ENCODE measurements around the gene KRTAP5-1.
"Not testable (repeated sequence)": the region's sequence is repeated elsewhere in the genome, so short reads cannot be mapped to it uniquely, and the experiment has no call there.

Gene KRTAP5-1, protein sequence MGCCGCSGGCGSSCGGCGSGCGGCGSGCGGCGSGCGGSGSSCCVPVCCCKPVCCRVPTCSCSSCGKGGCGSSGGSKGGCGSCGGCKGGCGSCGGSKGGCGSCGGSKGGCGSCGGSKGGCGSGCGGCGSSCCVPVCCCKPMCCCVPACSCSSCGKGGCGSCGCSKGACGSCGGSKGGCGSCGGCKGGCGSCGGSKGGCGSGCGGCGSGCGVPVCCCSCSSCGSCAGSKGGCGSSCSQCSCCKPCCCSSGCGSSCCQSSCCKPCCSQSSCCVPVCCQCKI

DNA sequence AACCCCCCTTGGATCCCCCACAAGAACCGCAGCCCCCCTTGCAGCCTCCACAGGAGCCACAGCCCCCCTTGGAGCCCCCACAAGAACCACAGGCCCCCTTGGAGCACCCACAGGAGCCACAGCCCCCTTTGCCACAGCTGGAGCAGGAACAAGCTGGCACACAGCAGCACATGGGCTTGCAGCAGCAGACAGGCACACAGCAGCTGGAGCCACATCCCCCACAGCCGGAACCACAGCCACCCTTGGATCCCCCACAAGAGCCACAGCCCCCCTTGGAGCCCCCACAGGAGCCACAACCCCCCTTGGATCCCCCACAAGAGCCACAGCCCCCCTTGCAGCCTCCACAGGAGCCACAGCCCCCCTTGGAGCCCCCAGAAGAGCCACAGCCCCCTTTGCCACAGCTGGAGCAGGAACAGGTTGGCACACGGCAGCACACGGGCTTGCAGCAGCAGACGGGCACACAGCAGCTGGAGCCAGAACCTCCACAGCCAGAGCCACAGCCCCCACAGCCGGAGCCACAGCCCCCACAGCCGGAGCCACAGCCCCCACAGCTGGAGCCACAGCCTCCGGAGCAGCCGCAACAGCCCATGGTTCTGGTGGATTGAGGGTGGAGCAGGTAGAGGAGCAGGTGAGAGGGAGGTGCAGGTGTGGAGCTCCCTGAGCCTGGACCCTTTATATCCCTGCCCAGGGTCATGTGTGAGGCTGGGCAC is at the start of gene KRTAP5-1:
Gene KRTAP5-1 (minus strand): TSS at position 623 of the 710 bp plus-strand sequence. CDS start 34 bp downstream, at position 589.
- DNase-seq (ENCODE audit: low read depth), result not testable (repeated sequence)

DNA sequence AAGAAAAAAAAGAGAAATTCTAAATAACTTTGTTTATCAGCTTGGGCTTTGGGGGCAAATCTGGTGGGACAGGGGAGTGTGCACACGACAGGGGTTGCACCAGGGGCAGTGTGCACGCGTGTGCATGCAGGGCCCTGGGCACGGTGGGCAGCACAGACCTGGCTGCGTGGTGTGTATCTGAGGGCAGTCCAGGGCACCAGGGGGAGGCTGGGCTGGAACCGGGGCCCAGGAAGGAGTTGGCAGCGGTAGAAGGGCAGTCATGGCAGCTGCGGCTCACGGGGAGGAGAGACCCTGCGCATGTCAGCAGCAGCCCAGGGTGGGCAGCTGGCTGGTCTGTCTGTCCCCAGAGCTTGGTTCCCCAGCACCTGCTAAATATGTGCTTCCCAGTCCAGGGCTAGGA is 48.8 kb upstream of the KRTAP5-1 start:
- DNase-seq (ENCODE audit: low read depth), result no peak

DNA sequence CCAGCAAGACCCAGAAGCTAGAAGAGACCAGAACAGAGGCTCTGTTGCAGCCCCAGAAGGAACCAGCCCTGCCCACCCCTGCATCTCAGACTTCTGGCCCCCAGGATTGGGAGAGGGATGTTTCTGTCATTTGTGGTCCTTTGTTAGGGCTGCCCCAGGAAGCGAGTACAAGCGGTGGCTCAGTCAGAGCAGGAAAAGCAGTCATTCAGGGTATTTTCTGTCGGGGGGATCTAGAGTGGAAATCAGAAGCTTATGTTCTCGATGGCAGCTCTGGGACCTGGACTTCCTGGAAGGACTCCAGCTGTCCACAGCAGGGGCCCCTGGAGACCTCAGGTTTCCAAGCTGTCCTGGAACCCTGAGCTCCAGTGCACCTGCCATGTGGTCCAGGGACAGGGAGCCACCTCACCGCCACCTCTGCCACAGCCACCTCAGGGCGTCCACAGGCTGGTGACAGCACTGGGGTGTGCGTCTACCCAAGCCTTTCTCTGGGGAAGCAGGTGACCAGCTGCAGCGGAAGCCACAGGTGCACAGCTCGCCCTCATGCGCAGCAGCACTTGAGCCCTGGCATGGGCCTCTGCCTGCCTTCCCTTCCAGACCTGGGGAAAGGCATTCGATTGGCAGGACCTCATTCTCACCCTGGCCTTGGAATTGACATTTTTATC is 47.1 kb upstream of the KRTAP5-1 start:
- DNase-seq (ENCODE audit: low read depth), result no peak

DNA sequence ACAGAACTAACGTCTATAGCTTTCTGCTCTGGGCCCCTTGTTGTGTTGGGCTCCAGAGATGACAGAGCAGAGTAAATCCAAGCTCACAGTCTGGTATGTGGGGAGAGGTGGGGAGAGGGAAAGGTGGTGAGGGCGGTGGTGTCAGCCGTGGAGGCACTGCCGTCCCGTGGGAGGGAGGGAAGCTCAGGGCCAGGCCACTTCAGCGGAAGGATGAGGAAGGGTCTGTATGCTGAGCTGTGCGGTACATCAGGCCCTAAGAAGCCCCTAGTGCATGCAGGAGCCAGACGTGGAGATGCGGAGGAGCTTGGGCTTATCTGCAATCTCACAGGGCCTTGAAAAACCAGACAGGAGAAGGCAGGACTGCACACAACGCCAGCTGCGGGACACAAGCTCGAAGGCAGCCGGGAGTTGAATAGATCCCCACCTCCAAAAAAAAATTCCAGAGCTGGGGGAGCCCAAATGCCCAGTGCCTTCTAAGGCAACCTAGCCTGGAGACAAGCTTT is 46.0 kb upstream of the KRTAP5-1 start:
- DNase-seq (ENCODE audit: low read depth), result no peak

DNA sequence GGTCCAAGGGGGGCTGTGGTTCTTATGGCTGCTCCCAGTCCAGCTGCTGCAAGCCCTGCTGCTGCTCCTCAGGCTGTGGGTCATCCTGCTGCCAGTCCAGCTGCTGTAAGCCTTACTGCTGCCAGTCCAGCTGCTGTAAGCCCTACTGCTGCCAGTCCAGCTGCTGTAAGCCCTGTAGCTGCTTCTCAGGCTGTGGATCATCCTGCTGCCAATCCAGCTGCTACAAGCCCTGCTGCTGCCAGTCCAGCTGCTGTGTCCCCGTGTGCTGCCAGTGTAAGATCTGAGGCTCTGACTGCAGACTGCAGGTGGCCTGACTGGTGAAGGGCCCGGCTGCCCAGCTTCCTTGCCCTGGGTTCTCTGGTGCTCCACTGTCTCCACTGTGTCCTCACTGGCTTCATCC is 45.2 kb upstream of the KRTAP5-1 start:
- no peak for DNase-seq (ENCODE audit: low read depth)

DNA sequence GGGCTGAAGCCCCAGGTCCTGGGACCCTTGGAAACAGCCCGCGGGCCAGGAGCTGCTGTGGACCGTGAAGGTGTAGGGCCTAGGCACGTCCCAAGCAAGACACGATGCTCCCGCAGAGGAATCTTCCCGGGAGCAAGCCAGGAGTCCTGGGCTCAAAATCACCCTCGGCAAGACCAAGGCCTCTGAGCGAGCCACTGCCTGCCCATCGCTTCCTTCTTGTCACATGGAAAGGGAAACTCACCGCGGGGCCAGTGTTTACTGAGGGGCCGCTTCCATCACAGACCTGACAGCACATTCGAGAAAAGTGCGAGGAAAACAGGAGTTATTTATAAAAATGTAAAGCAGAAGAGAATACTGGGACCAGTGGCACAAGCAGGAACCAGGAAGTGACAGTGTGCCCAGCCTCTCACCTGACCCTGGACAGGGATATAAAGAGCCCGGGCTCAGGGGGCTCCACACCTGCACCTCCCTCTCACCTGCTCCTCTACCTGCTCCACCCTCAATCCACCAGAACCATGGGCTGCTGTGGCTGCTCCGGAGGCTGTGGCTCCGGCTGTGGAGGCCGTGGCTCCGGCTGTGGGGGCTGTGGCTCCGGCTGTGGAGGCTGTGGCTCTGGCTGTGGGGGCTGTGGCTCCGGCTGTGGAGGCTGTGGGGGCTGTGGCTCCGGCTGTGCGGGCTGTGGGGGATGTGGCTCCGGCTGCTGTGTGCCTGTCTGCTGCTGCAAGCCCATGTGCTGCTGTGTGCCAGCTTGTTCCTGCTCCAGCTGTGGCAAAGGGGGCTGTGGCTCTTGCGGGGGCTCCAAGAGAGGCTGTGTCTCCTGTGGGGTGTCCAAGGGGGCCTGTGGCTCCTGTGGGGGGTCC is 44.5 kb upstream of the KRTAP5-1 start, which contains the start of gene KRTAP5-5:
Gene KRTAP5-5 (plus strand): TSS at position 450 of the 860 bp plus-strand sequence. CDS start 66 bp downstream, at position 516.
- DNase-seq (ENCODE audit: low read depth), result no peak

DNA sequence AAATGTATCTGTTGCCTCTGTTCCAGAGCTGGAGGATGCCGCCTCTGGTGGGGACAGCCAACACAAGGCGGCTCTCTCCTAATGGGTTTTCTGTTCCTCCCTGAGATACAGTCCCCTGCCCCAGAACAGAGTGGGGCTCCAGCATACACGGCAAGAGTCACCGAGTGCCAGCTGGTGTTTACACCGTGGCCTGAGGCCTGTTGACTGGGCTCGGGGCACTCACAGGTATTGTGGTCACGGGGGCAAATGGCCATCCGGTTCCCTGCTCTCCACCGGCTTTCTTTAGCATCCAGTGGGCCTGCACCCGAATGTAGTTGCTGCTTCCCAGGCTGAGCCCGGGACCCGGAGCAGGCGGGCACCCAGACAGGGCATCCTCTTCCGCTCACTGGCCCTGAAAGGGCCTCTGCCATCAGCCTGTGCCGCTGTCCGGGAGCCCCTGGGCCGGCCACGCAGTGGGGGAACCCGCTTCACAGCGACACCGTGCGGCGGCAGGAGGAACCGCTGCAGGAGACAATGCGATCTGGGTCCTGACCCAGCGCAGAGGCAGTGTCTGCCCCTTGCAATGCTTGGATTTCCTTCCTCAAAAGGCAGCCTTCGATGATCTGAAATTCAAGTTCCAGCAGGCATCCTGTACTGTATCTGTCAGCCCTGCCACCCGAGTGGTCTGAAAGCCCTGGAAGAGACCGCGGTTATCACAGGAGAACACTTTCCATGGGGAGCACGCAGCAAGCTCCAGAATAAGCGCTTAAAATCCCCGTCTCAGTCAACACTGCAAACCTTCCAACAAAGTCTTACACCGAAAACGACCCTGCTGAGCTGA is 43.6 kb upstream of the KRTAP5-1 start:
- DNase-seq (ENCODE audit: low read depth), result peak; percentile 35

DNA sequence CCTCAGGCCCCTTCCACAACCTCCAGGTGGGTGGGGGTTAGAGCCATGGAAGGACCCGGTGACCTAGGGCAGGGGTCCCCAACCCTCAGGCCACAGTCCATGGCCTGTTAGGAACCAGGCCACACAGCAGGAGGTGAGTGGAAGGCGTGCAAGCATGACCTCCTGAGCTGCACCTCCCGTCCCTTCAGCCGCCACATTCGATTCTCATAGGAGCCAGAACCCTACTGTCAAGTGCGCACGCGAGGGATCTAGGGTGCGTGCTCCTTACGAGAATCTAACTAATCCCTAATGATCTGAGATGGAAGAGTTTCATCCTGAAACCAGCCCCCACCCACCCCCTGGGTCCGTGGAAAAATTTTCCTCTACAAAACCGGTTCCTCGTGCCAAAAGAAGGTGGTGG is 40.5 kb upstream of the KRTAP5-1 start:
- no peak for DNase-seq (ENCODE audit: low read depth)

DNA sequence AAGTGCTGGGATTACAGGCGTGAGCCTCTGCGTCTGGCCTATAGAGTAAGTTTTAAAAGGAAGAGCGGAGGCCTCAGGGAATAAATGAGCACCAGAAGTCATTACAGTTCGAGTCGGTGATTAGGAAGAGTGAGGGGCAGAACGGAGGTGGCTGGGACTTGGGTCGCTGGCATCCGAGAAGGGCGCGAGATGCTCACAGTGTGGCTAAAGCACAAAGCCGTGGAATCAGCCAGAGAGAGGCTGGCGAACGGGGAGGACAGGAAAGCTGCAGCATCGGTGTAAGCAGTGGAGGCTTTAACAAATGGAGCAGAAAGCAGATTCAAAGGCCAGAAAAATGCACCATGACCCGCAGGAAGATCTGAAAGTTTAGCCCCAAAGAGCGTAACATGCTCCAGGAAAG is 39.5 kb upstream of the KRTAP5-1 start:
- no peak for DNase-seq (ENCODE audit: low read depth)

DNA sequence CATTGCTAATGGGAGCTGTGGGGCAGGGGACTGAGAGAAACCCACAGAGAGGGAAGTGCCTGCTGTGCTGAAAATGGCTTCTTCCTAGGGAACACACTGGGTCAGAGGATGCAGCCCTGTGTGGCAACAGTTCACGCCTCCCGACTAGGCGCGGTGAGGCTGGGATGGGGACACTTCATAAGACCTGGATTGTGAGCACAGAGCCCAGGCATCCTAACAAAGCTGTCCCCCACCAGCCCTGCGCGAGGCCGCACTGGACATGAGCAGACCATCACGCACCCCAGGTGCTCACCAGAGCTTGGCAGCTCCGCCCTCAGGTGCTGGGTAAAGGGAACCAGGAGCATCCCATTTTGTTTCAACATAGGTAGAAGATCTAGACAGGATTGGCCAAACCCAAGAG is 38.6 kb upstream of the KRTAP5-1 start:
- no peak for DNase-seq (ENCODE audit: low read depth)

DNA sequence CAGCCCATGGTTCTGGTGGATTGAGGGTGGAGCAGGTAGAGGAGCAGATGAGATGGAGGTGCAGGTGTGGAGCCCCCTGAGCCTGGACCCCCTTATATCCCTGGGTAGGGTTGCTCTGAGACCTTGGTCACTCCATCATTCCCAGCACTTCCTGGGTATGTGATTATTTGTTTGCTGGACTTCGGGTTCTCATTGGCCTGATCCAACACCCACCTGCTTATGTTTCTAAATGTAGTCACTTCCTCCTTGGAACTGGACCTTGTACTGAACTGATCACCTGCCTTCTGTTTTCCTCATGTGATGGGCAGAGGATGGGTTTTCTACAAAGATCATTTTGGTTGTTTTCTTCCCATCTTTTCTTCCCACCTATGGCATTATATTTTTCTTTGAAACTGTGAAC is 37.0 kb upstream of the KRTAP5-1 start, which contains the start of gene KRTAP5-4:
Gene KRTAP5-4 (minus strand): TSS at position 53 of the 400 bp plus-strand sequence. CDS start 45 bp downstream, at position 8.
- DNase-seq (ENCODE audit: low read depth), result no peak

DNA sequence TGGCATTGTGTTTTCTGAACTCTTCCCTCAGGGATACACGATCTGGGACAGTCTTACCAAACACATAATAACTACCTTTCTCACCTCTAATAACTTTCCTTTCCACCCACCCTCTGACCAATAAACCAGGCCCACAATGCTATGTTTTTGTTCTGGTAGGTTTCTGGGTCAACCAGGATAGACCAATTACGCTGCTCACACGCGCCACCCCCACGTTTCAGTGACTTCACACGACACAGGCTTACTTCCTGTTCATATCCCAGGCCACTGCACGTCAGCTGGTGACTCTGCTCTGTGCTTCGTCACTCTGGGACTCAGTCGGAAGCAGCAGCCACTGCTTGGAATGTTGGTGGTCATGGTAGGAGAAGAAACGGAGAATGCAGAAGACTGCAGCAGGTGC is 34.4 kb upstream of the KRTAP5-1 start:
- no peak for DNase-seq (ENCODE audit: low read depth)

DNA sequence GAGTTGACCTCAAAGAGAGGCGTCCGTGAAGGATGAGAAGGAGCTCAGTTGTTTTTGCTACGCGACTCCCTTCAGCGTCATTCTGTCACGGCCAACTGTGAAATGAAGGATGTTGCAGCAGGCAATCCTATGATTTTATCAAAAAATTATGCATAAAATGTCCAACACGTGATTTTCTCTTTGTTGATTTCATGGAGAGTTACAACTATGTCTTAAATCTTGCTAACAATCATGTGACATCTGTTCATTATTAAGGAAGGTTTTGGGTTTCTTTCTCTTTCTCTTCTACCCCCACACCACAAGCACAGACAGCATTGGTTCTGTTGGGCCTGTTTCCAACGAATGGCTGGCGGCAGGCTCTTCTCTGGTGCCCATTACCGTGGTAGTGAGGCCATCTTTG is 33.1 kb upstream of the KRTAP5-1 start:
- DNase-seq (ENCODE audit: low read depth), result no peak

DNA sequence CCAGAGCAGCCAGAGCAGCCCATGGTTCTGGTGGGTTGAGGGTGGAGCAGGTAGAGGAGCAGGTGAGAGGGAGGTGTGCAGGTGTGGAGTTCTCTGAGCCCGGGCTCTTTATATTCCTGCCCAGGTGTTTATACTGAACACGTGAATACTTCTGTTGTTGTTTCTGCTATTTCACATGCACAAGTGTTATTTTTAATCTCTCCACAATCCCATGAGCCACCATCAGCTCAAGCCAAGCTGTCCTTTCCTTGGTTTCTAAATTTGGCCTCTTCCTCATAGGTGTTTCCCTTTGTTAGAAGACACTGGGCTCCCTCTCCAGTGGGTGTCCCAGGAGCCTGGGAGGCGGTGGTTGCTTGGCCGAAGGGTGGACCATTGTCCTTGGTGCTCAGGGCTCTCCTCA is 23.3 kb upstream of the KRTAP5-1 start, which contains the start of gene KRTAP5-3:
Gene KRTAP5-3 (minus strand): TSS at position 101 of the 400 bp plus-strand sequence. CDS start 78 bp downstream, at position 23.
- DNase-seq (ENCODE audit: low read depth), result no peak

DNA sequence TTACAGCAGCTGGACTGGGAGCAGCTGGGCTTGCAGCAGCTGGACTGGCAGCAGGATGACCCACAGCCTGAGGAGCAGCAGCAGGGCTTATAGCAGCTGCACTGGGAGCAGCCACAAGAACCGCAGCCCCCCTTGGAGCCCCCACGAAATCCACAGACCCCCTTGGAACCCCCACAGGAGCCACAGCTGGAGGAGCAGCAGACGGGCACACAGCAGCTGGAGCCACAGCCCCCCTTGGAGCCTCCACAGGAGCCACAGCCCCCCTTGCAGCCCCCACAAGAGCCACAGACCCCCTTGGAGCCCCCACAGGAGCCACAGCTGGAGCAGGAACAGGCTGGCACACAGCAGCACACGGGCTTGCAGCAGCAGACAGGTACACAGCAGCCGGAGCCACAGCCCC is 22.8 kb upstream of the KRTAP5-1 start:
- not testable (repeated sequence) for DNase-seq (ENCODE audit: low read depth)

DNA sequence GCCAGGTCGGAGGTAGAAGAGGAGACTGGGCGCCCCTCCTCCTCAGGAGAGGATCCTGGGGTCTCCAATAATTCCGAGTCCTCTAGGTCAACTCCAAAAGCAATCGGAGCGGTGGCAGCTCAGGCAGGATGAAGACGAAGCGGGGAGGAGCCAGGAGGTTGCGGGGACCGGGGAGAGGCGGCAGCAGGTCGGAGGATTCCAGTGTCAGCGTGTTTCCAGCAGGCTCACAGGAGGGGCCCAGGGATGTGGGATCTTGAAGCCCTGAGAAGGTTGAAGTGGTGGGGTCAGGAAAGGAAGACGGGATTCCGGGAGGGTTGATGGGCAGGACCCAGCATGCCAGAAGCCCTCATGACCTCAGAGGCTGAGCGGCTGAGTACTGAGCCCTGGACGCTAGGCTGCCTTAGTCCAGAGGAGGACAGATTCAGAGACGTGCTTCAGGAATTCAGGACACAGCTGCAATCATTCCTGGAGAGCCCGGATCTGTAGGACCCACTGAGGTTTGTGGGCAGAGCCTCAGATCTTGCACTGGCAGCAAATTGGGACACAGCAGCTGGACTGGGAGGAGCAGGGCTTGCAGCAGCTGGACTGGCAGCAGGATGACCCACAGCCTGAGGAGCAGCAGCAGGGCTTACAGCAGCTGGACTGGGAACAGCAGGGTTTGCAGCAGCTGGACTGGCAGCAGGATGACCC is 22.2 kb upstream of the KRTAP5-1 start:
- DNase-seq (ENCODE audit: low read depth), result not testable (repeated sequence)

DNA sequence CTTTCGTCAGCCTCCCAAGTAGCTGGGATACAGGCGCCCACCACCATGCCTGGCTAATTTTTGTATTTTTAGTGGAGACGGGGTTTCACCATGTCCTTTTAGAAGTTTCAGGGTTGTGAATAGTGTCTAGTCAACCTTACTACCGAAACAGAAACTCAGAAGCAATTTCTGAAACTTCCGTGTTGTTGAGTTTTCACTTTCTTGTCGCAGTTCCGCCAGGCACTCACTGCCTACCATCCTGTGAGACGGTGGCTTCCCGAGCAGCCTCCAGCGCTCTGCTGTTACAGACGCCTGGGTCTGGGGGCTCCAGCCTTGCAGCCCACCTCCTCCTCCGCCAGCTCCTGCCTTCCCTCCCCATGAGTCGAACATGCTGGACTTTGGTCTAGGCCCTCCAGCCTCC is 20.8 kb upstream of the KRTAP5-1 start:
- not testable (repeated sequence) for DNase-seq (ENCODE audit: low read depth)

DNA sequence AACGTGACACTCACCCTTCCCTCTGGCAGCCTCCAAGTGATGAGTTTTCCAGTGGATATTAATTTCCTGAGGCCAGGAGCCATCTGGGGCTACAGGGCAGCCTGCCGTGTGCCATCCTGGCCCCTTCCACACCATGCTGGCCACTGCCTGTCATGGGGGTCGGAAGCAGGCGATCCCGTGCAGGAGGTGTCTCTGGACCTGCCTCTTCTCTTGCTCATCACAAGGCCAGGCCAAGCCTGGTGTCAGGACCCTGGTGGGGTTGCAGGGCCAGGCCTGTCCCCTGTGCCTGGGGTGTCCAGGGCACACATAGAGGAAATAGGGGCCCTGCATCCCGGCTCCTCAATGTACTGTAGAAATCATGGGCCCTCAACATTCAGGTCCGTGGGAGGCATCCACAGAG is 19.6 kb upstream of the KRTAP5-1 start:
- DNase-seq (ENCODE audit: low read depth), result no peak

DNA sequence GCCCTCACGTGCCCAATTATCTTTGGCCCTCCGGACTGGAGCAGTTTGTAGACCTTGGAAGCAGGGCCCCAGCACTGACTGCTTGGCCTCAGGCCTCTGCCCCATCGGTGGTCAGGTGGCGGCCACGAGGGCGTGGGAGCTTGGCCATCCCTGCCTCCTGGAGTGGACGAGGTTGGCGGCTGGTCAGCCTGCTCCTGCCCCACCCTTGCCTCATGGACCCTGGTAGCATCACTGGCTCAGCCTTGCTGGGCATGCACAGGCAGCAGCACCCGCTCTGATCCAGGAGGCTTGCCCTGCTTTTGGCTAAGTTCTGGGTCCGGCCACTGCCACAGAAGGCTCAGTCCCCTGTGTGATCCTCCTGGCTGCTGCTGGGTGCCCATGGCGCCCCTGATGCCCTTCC is 19.1 kb upstream of the KRTAP5-1 start:
- no peak for DNase-seq (ENCODE audit: low read depth)

DNA sequence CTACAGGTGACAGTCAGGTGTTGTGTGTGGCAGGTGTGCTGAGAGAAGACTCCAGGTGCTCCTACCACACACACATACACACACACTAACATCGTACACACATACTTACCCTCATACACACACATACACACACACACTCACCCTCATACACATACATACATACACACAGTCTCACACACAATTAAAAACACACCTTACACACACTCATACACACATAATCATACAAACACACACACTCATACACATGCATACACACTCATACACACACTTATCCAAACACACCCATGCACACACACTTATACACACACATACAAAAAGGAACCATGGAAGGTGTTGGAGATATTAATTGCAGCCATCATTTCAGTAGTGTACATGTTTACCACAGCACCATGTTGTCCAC is 18.5 kb upstream of the KRTAP5-1 start:
- no peak for DNase-seq (ENCODE audit: low read depth)

Measured in stimulated activated CD8-positive, alpha-beta memory T cell treated with anti-CD3 and anti-CD28 coated beads, Interleukin-15, amount 100 ng/mL, for 24 hours (primary cell).